GM12892 (cell line): ENCODE results near the gene INF2.

ENCODE experiments used
- POLR2A ChIP-seq: IDR thresholded peaks from 2 replicates; pipeline ENCODE4 v1.6.1; 2011; ENCODE audit warnings: low read depth, low read length, control low read depth
- POLR2AphosphoS5 ChIP-seq: IDR thresholded peaks from 2 replicates; pipeline ENCODE4 v1.6.1; 2011; ENCODE audit warnings: low read depth, low read length, control low read depth
- TAF1 ChIP-seq: IDR thresholded peaks from 2 replicates; pipeline ENCODE4 v1.6.1; 2011; ENCODE audit warnings: low read depth, mild to moderate bottlenecking, control low read depth, low read length, borderline replicate concordance

- TF ChIP-seq POLR2A, result no peak
- no peak for TF ChIP-seq TAF1
- no peak for TF ChIP-seq POLR2AphosphoS5
Observed at GRCh38 chr14:104644091-104644635, 45.3 kb upstream of the INF2 start.
